Measurements from ENCODE around the gene GLI3. TPM values are rescaled to one million over a fixed set of nuclear protein-coding genes. Genes with fewer than 3 reads are reported as not detected.

Gene GLI3
- polyA plus RNA-seq (2011; rRNA removed) (6.0 and 7.2 TPM in 2 replicates), polyA minus RNA-seq (2011; rRNA and poly(A)+ RNA removed) (16.7 and 17.4 TPM in 2 replicates)

DNA sequence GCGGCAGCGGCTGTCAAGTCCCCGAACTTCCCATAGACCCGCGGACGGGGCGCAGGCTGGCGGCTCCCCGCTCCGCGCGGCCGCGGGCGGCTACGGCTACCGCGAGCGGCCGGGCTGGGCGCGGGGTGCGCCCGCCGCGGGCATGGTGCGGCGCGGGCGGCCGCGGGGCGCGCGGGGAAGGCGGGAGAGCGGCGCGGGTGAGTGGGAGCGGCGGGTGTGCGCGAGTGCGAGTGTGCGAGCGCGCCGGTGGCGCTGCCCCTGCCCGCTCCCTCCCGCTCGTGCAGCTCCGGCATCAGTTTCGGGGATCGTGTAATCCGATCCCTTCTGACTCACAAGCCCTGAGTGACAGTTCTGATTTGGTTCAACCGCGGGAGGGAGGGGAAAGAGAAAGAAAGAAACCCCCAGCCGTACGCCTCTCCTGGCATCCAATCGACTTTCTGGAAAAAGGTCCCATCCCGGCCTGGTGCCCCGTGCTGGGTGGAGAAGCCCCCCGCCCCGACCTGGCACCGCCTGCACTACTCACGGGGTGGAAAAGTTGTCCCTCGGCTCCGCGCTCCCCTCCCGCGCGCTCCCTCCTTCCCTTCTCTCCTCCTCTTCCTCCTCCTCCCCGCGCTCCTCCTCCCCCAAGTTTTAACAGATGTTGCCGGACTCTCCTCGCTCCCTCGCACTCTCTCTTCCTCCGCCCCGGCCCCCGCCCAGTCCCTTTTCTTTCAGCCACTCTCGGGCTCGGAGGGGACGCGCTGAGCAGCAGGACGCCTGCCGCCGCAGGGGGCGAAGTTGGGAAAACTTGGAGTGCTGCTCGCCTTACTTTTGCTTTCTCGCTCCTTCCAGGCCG lies at the start of gene GLI3:
Gene GLI3 (minus strand): TSS at position 234 of the 835 bp plus-strand sequence. CDS start 13,956 bp downstream, outside the sequence.
- POLR2A ChIA-PET = interaction anchor here (0.6 kb wide), 3 partner anchors 26 to 257 kb away, joined by 3 to 6 read pairs (median 5); no protein-coding TSS in a partner anchor
- Histone ChIP-seq H3K4me3 (ENCODE audit: low read depth, low read length) (peak within 1 kb of the TSS; percentile 87), H3K9me3 (ENCODE audit: control insufficient read depth, insufficient read depth, low read length) (no peaks in the 10 kb centered on the region; the same call in 1 of the 2 replicates), H3K27ac (ENCODE audit: low read depth, low read length) (peak within 1 kb of the TSS; percentile 94), H3K27me3 (ENCODE audit: control insufficient read depth, insufficient read depth, low read length) (no peaks in the 10 kb centered on the region)
- TF ChIP-seq, protein P1, sequence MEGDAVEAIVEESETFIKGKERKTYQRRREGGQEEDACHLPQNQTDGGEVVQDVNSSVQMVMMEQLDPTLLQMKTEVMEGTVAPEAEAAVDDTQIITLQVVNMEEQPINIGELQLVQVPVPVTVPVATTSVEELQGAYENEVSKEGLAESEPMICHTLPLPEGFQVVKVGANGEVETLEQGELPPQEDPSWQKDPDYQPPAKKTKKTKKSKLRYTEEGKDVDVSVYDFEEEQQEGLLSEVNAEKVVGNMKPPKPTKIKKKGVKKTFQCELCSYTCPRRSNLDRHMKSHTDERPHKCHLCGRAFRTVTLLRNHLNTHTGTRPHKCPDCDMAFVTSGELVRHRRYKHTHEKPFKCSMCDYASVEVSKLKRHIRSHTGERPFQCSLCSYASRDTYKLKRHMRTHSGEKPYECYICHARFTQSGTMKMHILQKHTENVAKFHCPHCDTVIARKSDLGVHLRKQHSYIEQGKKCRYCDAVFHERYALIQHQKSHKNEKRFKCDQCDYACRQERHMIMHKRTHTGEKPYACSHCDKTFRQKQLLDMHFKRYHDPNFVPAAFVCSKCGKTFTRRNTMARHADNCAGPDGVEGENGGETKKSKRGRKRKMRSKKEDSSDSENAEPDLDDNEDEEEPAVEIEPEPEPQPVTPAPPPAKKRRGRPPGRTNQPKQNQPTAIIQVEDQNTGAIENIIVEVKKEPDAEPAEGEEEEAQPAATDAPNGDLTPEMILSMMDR (IDR thresholded peaks at IDR 0.05; ENCODE audit: low read depth, low read length) = peak; percentile 35; the same call in 1 of the 2 replicates
- DNase-seq (ENCODE audit: low read depth, low spot score) = peak; percentile 77
- CTCF ChIA-PET = no interaction called here

DNA sequence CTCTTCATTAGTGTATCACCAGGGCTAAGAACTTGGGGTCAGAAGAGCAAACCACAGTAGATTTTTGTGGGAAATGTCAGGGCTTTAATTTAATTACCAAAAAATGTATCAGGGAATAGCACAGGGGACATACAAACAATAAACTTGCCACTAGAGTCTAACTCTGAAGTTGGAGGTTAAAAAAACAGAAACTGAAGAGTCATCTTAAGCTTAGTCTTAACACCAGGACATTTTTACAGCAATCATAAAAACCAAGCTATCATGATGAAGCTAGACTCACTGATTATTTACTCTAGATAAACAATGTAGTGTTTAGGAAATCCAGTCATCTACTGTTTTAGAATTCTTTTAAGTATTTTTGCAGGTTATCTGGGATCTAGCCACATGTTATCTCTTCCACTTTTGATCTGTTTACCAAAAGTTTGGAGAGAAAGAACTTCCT lies 48.4 kb upstream of the GLI3 start:
- DNase-seq (ENCODE audit: low read depth, low spot score) = no peak
- peaks cover 3% of the 10 kb centered on the region for H3K27me3 ChIP-seq (ENCODE audit: control insufficient read depth, insufficient read depth, low read length)
- no peak overlapping the region for H3K4me3 ChIP-seq (ENCODE audit: low read depth, low read length)
- H3K9me3 ChIP-seq (ENCODE audit: control insufficient read depth, insufficient read depth, low read length) = no peaks in the 10 kb centered on the region
- TF ChIP-seq, protein P1 (IDR thresholded peaks at IDR 0.05; ENCODE audit: low read depth, low read length) = no peak
- no peak overlapping the region for H3K27ac ChIP-seq (ENCODE audit: low read depth, low read length)
- ChIA-PET POLR2A (no interaction called here), CTCF (interaction anchor here (1.7 to 2.3 kb wide), 3 partner anchors 12 to 308 kb away, joined by 4 to 6 read pairs (median 6); no protein-coding TSS in a partner anchor)

DNA sequence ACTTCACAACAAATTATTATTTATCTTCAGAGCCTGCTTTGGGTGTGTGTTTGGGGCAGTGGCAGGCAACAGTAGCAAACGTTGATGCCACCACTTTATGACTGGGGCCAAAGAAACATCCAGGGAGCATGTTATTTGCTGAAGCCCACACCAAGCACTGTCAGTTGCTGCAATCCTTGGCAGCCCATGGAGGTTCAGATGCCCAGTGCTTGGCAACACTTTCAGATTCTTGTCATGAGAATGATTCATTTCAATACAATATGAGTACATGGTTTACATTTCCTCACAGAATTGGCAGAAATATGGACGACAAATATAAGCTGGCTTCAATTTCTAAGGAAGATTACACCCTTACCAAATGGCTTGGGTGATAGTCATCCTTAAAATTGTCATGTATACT lies 46.5 kb upstream of the GLI3 start:
- TF ChIP-seq, protein P1 (IDR thresholded peaks at IDR 0.05; ENCODE audit: low read depth, low read length) = no peak
- peaks cover 7% of the 10 kb centered on the region for H3K27me3 ChIP-seq (ENCODE audit: control insufficient read depth, insufficient read depth, low read length)
- no peak overlapping the region for H3K27ac ChIP-seq (ENCODE audit: low read depth, low read length)
- ChIA-PET CTCF (interaction anchor here (1.6 kb wide), 1 partner anchor 10 kb away, joined by 5 read pairs; no protein-coding TSS in a partner anchor), POLR2A (no interaction called here)
- H3K4me3 ChIP-seq (ENCODE audit: low read depth, low read length) = no peak overlapping the region
- no peaks in the 10 kb centered on the region for H3K9me3 ChIP-seq (ENCODE audit: control insufficient read depth, insufficient read depth, low read length)
- no peak for DNase-seq (ENCODE audit: low read depth, low spot score)

DNA sequence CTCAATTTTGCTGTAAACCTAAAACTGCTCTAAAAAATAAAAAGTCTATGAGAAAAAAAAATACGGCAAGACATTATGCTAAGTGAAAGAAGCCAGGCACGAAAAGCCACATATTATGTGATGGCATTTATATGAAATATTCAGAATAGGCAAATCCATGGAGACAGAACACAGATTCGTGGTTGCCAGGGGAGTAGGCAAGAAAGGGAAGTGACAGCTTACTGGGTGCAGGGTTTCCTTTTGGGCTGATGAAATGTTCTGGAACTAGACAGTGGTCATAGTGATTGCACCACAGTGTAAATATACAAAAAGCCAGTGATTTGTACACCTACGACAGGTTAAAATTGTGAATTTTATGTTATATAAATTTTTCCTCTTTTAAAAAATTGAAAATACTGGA lies 41.3 kb upstream of the GLI3 start:
- Histone ChIP-seq H3K9me3 (ENCODE audit: control insufficient read depth, insufficient read depth, low read length) (no peaks in the 10 kb centered on the region), H3K27ac (ENCODE audit: low read depth, low read length) (no peak overlapping the region), H3K27me3 (ENCODE audit: control insufficient read depth, insufficient read depth, low read length) (peaks cover 7% of the 10 kb centered on the region), H3K4me3 (ENCODE audit: low read depth, low read length) (no peak overlapping the region)
- TF ChIP-seq, protein P1 (IDR thresholded peaks at IDR 0.05; ENCODE audit: low read depth, low read length) = no peak
- POLR2A ChIA-PET = no interaction called here
- DNase-seq (ENCODE audit: low read depth, low spot score) = no peak
- CTCF ChIA-PET = interaction anchor here (0.7 to 1.1 kb wide), 2 partner anchors 330 to 1204 kb away, joined by 3 to 4 read pairs; no protein-coding TSS in a partner anchor

DNA sequence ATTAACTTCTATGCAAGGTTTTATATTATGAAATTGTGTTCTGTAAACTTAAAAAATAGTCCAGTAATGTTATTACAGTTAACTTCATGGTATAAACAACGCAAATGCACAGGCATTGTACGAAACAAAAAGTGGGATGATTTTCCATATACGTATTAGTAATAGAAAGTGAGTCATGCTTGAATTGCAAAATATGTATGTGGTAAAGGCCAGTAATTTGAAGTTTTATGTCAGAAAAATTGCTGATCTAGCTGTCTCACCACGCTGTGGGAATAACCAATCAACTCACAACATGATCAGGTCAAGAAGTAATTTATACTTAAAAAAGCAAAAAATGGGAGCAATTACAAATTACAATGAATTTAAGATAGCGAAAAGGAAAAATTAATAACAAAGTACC lies 37.0 kb upstream of the GLI3 start:
- peak; percentile 3 for DNase-seq (ENCODE audit: low read depth, low spot score)
- Histone ChIP-seq H3K9me3 (ENCODE audit: control insufficient read depth, insufficient read depth, low read length) (no peaks in the 10 kb centered on the region), H3K27me3 (ENCODE audit: control insufficient read depth, insufficient read depth, low read length) (no peaks in the 10 kb centered on the region), H3K27ac (ENCODE audit: low read depth, low read length) (no peak overlapping the region), H3K4me3 (ENCODE audit: low read depth, low read length) (no peak overlapping the region)
- CTCF ChIA-PET = interaction anchor here (0.6 to 0.8 kb wide), 2 partner anchors 40 to 202 kb away, joined by 3 to 4 read pairs; no protein-coding TSS in a partner anchor
- TF ChIP-seq, protein P1 (IDR thresholded peaks at IDR 0.05; ENCODE audit: low read depth, low read length) = no peak
- POLR2A ChIA-PET = no interaction called here

Measured in AG04450 (cell line).